ENCODE results near the gene MLEC. TPM values are rescaled to one million over a fixed set of nuclear protein-coding genes. Genes with fewer than 3 reads are reported as not detected.

MLEC gene
- total and polyA plus RNA-seq, 4 donors, result 19.7 to 92.0 (median 47.6) TPM

- H3K4me3 ChIP-seq (ENCODE audit: low read length in 2 of 2), result no peak overlapping the region
- H3K4me1 ChIP-seq (ENCODE audit: control insufficient read depth in 1 of 2, insufficient read depth in 2 of 2, low read length in 2 of 2), result peaks cover 0 to 5% of the 10 kb centered on the region in 2 donors
- DNase-seq, result no peak
- whole genome bisulfite sequencing, 2 donors, result 80 to 88% methylated on average over 6 of the region's 6 CpGs
- ATAC-seq (ENCODE audit: low FRiP score), result no peak
- intact Hi-C loops (cut with DNase I), result no loop called here
- H3K27ac ChIP-seq (ENCODE audit: low read depth in 1 of 2, low read length in 2 of 2), result no peak overlapping the region
- H3K9me3 ChIP-seq (ENCODE audit: control insufficient read depth, low read length), result no peaks in the 10 kb centered on the region
- H3K27me3 ChIP-seq (ENCODE audit: control insufficient read depth in 1 of 2, insufficient read depth in 2 of 2, low read length in 1 of 2), result no peaks in the 10 kb centered on the region
- peaks cover 8 to 16% of the 10 kb centered on the region in 2 donors for H3K36me3 ChIP-seq (ENCODE audit: control insufficient read depth in 1 of 2, insufficient read depth in 2 of 2, low read length in 1 of 2)
Observed at GRCh38 chr12:120696626-120697025, 9.7 kb downstream of the MLEC start.

DNA sequence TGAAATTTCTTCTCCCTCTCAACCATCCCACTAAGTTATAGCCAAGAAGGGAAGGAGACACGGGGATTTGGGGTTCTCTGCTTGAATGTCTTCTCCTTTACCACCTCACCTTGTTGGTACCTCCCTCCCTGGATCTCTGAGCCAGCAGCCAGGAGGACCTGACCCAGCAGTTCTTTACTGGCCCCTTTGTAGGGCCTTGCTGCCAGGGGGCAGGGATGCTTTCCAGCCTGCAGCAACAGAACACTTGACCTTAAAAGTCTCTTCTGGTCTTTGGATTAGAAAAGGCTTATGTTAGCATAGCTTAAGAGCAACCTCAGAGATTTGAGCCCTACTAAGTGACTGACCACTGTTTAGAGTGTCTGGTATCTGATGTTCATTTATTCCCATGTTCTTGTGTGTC is 10.4 kb downstream of the MLEC start:
- Histone ChIP-seq H3K9me3 (ENCODE audit: control insufficient read depth, low read length) (no peaks in the 10 kb centered on the region), H3K4me3 (ENCODE audit: low read length in 2 of 2) (no peak overlapping the region), H3K36me3 (ENCODE audit: control insufficient read depth in 1 of 2, insufficient read depth in 2 of 2, low read length in 1 of 2) (peaks cover 8 to 16% of the 10 kb centered on the region in 2 donors), H3K27me3 (ENCODE audit: control insufficient read depth in 1 of 2, insufficient read depth in 2 of 2, low read length in 1 of 2) (no peaks in the 10 kb centered on the region), H3K4me1 (ENCODE audit: control insufficient read depth in 1 of 2, insufficient read depth in 2 of 2, low read length in 2 of 2) (peaks cover 0 to 5% of the 10 kb centered on the region in 2 donors), H3K27ac (ENCODE audit: low read depth in 1 of 2, low read length in 2 of 2) (no peak overlapping the region)
- ATAC-seq (ENCODE audit: low FRiP score), result no peak
- WGBS, 2 donors, result 90 to 93% methylated on average over 1 of the region's 1 CpG
- DNase-seq, result no peak
- intact Hi-C loops (cut with DNase I), result no loop called here

DNA sequence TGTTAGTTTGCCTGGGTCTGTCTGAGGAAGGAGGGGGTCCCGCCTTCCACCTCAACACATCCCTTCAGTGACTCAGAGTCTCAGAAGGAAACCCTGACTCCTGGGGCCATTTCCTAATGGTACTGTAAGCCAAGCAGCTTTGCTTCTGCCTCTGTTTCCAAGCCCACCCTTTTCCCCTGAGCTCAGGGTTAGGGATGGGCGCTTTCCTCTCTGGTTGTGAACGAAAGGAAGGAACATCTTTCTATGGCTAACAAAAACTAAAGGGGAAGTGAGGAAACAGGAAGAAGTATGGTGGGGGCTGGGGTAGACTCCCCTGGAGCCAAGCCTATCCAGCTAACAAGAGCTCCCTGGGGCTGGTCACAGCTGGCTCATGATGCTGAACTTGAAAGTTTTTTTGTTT is 11.7 kb downstream of the MLEC start:
- ATAC-seq (ENCODE audit: low FRiP score) (no peak), DNase-seq (no peak)
- Histone ChIP-seq H3K36me3 (ENCODE audit: control insufficient read depth in 1 of 2, insufficient read depth in 2 of 2, low read length in 1 of 2) (peaks cover 7 to 16% of the 10 kb centered on the region in 2 donors), H3K9me3 (ENCODE audit: control insufficient read depth, low read length) (no peaks in the 10 kb centered on the region), H3K27me3 (ENCODE audit: control insufficient read depth in 1 of 2, insufficient read depth in 2 of 2, low read length in 1 of 2) (no peaks in the 10 kb centered on the region), H3K4me3 (ENCODE audit: low read length in 2 of 2) (no peak overlapping the region), H3K27ac (ENCODE audit: low read depth in 1 of 2, low read length in 2 of 2) (no peak overlapping the region), H3K4me1 (ENCODE audit: control insufficient read depth in 1 of 2, insufficient read depth in 2 of 2, low read length in 2 of 2) (peaks cover 0 to 5% of the 10 kb centered on the region in 2 donors)
- WGBS, 2 donors, result 94 to 97% methylated on average over 3 of the region's 3 CpGs
- intact Hi-C loops (cut with DNase I), result no loop called here

DNA sequence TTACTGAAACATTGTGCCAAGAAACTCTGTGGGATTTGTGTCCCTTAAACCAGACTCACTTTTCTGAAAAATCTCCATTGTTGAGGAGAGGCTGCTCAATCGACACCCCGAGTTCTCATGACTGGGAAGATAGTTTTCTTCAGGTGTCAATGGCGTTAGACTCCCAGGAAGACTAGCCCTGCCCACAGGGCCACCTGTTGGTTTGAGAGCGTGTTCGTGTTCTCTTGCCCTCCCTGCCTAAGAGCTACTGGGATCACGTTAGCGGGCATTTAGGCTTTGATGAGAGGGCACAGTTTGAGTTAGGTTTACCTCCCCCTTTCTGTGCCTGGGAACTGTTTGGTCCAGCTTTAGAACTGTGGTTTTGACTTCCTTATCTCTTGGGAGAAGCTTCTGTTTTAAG is 12.6 kb downstream of the MLEC start:
- H3K4me1 ChIP-seq (ENCODE audit: control insufficient read depth in 1 of 2, insufficient read depth in 2 of 2, low read length in 2 of 2), result peaks cover 0 to 5% of the 10 kb centered on the region in 2 donors
- no peak overlapping the region for H3K4me3 ChIP-seq (ENCODE audit: low read length in 2 of 2)
- H3K9me3 ChIP-seq (ENCODE audit: control insufficient read depth, low read length), result no peaks in the 10 kb centered on the region
- intact Hi-C loops (cut with DNase I), result no loop called here
- ATAC-seq (ENCODE audit: low FRiP score), result no peak
- H3K27me3 ChIP-seq (ENCODE audit: control insufficient read depth in 1 of 2, insufficient read depth in 2 of 2, low read length in 1 of 2), result no peaks in the 10 kb centered on the region
- 95 to 96% methylated on average over 7 of the region's 7 CpGs for WGBS, 2 donors
- H3K36me3 ChIP-seq (ENCODE audit: control insufficient read depth in 1 of 2, insufficient read depth in 2 of 2, low read length in 1 of 2), result peaks cover 7 to 14% of the 10 kb centered on the region in 2 donors
- no peak for DNase-seq
- no peak overlapping the region for H3K27ac ChIP-seq (ENCODE audit: low read depth in 1 of 2, low read length in 2 of 2)

GRCh38 chr12:120700886-120701285 is 13.9 kb downstream of the MLEC start:
- 42% methylated on average over 5 of the region's 5 CpGs for WGBS, 2 donors
- Histone ChIP-seq H3K36me3 (ENCODE audit: control insufficient read depth in 1 of 2, insufficient read depth in 2 of 2, low read length in 1 of 2) (peaks cover 4 to 8% of the 10 kb centered on the region in 2 donors), H3K9me3 (ENCODE audit: control insufficient read depth, low read length) (no peaks in the 10 kb centered on the region), H3K27me3 (ENCODE audit: control insufficient read depth in 1 of 2, insufficient read depth in 2 of 2, low read length in 1 of 2) (no peaks in the 10 kb centered on the region), H3K4me1 (ENCODE audit: control insufficient read depth in 1 of 2, insufficient read depth in 2 of 2, low read length in 2 of 2) (peaks cover 0 to 5% of the 10 kb centered on the region in 2 donors), H3K4me3 (ENCODE audit: low read length in 2 of 2) (no peak overlapping the region), H3K27ac (ENCODE audit: low read depth in 1 of 2, low read length in 2 of 2) (no peak overlapping the region)
- intact Hi-C loops (cut with DNase I), result no loop called here
- ATAC-seq (ENCODE audit: low FRiP score), result no peak
- no peak for DNase-seq

- H3K4me3 ChIP-seq (ENCODE audit: low read length in 2 of 2), result no peak overlapping the region
- H3K27me3 ChIP-seq (ENCODE audit: control insufficient read depth in 1 of 2, insufficient read depth in 2 of 2, low read length in 1 of 2), result no peaks in the 10 kb centered on the region
- WGBS, 2 donors, result 96 to 97% methylated on average over 1 of the region's 1 CpG
- H3K27ac ChIP-seq (ENCODE audit: low read depth in 1 of 2, low read length in 2 of 2), result no peak overlapping the region
- H3K36me3 ChIP-seq (ENCODE audit: control insufficient read depth in 1 of 2, insufficient read depth in 2 of 2, low read length in 1 of 2), result peaks cover 0 to 2% of the 10 kb centered on the region in 2 donors
- H3K4me1 ChIP-seq (ENCODE audit: control insufficient read depth in 1 of 2, insufficient read depth in 2 of 2, low read length in 2 of 2), result peaks cover 0 to 5% of the 10 kb centered on the region in 2 donors
- H3K9me3 ChIP-seq (ENCODE audit: control insufficient read depth, low read length), result no peaks in the 10 kb centered on the region
- ATAC-seq (ENCODE audit: low FRiP score) (no peak), DNase-seq (no peak)
- intact Hi-C loops (cut with DNase I), result no loop called here
Observed at GRCh38 chr12:120702637-120703036, 15.7 kb downstream of the MLEC start.

DNA sequence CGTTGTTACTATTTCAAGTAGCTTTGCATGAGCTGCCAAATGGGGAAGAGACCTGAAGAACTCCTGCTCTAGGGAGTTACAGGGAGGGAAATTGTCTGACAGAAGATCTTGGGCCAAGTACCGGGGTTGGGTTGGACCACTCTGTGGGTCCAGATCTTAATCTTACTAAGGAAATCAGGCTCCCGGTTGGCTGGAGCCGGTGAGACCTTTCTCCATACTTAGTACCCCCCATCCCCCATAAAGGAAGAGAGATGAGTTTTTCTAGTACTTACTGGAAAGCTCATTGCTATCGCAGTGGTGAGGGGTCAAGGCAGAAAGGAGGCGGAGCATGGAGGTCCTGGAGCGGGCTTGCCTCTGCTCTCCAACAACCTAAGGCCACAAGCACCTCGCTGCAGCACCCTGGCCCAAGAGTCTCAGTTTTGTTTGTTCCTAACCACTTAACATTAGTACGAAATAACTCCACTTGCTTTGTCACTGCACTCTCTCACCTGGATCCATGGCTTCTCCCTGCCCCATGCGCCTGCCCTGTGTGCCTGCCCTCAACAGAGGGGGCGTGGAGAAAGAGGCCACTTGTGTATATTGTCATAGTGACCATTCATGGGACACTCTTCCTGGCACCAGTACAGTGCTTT is 16.5 kb downstream of the MLEC start:
- H3K36me3 ChIP-seq (ENCODE audit: control insufficient read depth in 1 of 2, insufficient read depth in 2 of 2, low read length in 1 of 2), result peaks cover 0 to 2% of the 10 kb centered on the region in 2 donors
- no peaks in the 10 kb centered on the region for H3K27me3 ChIP-seq (ENCODE audit: control insufficient read depth in 1 of 2, insufficient read depth in 2 of 2, low read length in 1 of 2)
- H3K9me3 ChIP-seq (ENCODE audit: control insufficient read depth, low read length), result no peaks in the 10 kb centered on the region
- DNase-seq, result no peak
- intact Hi-C loops (cut with DNase I), result no loop called here
- H3K4me1 ChIP-seq (ENCODE audit: control insufficient read depth in 1 of 2, insufficient read depth in 2 of 2, low read length in 2 of 2), result peaks cover 0 to 5% of the 10 kb centered on the region in 2 donors
- no peak overlapping the region for H3K4me3 ChIP-seq (ENCODE audit: low read length in 2 of 2)
- 92 to 96% methylated on average over 11 of the region's 11 CpGs for WGBS, 2 donors
- no peak for ATAC-seq (ENCODE audit: low FRiP score)
- H3K27ac ChIP-seq (ENCODE audit: low read depth in 1 of 2, low read length in 2 of 2), result no peak overlapping the region

GRCh38 chr12:120705618-120706017 is 18.7 kb downstream of the MLEC start:
- no peaks in the 10 kb centered on the region for H3K9me3 ChIP-seq (ENCODE audit: control insufficient read depth, low read length)
- H3K4me3 ChIP-seq (ENCODE audit: low read length in 2 of 2), result no peak overlapping the region
- no peak for DNase-seq
- no peak for ATAC-seq (ENCODE audit: low FRiP score)
- H3K27ac ChIP-seq (ENCODE audit: low read depth in 1 of 2, low read length in 2 of 2), result no peak overlapping the region
- peaks cover 0 to 5% of the 10 kb centered on the region in 2 donors for H3K4me1 ChIP-seq (ENCODE audit: control insufficient read depth in 1 of 2, insufficient read depth in 2 of 2, low read length in 2 of 2)
- no peaks in the 10 kb centered on the region for H3K27me3 ChIP-seq (ENCODE audit: control insufficient read depth in 1 of 2, insufficient read depth in 2 of 2, low read length in 1 of 2)
- 87 to 98% methylated on average over 1 of the region's 1 CpG for WGBS, 2 donors
- intact Hi-C loops (cut with DNase I), result no loop called here
- no peaks in the 10 kb centered on the region for H3K36me3 ChIP-seq (ENCODE audit: control insufficient read depth in 1 of 2, insufficient read depth in 2 of 2, low read length in 1 of 2)

DNA sequence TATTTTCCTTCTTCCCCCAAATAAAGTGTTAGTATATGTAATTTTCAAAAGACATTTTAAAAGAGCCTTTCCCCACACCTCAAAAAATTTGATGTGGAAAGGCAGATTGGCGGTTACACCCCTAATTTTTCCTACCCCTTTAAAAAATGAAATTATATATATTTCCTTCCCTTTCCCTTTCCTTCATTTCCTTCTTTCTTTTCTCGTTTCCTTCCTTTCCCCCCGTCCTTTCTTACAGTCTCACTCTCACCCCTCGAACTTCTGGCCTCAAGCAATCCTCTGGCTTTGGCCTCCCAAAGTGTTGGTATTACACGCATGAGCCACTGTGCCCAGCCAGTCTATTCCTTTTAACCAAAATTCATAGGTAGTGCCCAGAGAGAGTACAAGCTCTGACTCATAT is 19.1 kb downstream of the MLEC start:
- Histone ChIP-seq H3K27ac (ENCODE audit: low read depth in 1 of 2, low read length in 2 of 2) (no peak overlapping the region), H3K36me3 (ENCODE audit: control insufficient read depth in 1 of 2, insufficient read depth in 2 of 2, low read length in 1 of 2) (no peaks in the 10 kb centered on the region), H3K4me1 (ENCODE audit: control insufficient read depth in 1 of 2, insufficient read depth in 2 of 2, low read length in 2 of 2) (peaks cover 0 to under 1% of the 10 kb centered on the region in 2 donors), H3K4me3 (ENCODE audit: low read length in 2 of 2) (no peak overlapping the region), H3K27me3 (ENCODE audit: control insufficient read depth in 1 of 2, insufficient read depth in 2 of 2, low read length in 1 of 2) (no peaks in the 10 kb centered on the region), H3K9me3 (ENCODE audit: control insufficient read depth, low read length) (no peaks in the 10 kb centered on the region)
- DNase-seq (no peak), ATAC-seq (ENCODE audit: low FRiP score) (no peak)
- intact Hi-C loops (cut with DNase I), result no loop called here
- WGBS, 2 donors, result 86 to 94% methylated on average over 5 of the region's 5 CpGs
